ENCODE results near the gene APOBEC3A.
"Not testable (repeated sequence)": the region's sequence is repeated elsewhere in the genome, so short reads cannot be mapped to it uniquely, and the experiment has no call there.

GRCh38 chr22:38980587-38980986, 23.2 kb downstream of the APOBEC3A start:
- TF ChIP-seq ZFP30 (CRISPR knock-in tag; IDR thresholded peaks at IDR 0.05); GLIS3 (CRISPR knock-in tag; IDR thresholded peaks at IDR 0.05); ISL1 (CRISPR knock-in tag; IDR thresholded peaks at IDR 0.05); CSDC2 (CRISPR knock-in tag; IDR thresholded peaks at IDR 0.05); RARB (CRISPR knock-in tag; IDR thresholded peaks at IDR 0.05); POU6F1 (CRISPR knock-in tag; IDR thresholded peaks at IDR 0.05; ENCODE audit: borderline replicate concordance, low read depth); PATZ1 (CRISPR knock-in tag; IDR thresholded peaks at IDR 0.05; ENCODE audit: borderline replicate concordance); CREB5 (CRISPR knock-in tag; IDR thresholded peaks at IDR 0.05; ENCODE audit: low read depth); TOX (CRISPR knock-in tag; IDR thresholded peaks at IDR 0.05; ENCODE audit: borderline replicate concordance): not testable (repeated sequence)

Data from SK-N-SH treated with all-trans-retinoic acid at 6 μM for 48 hours (cell line).